ENCODE results near the gene ARTN. TPM values are rescaled to one million over a fixed set of nuclear protein-coding genes. Genes with fewer than 3 reads are reported as not detected.

ARTN gene
- total RNA-seq (2014; rRNA removed) = 2.1 TPM in 1 of 2 replicates, not detected in the other
- 0.15 TPM for polyA plus RNA-seq (2012)

GRCh38 chr1:43933386-43934100 is at the start of gene ARTN:
Gene ARTN, plus strand, starts transcription at chr1:43933801. Its CDS starts 1,856 bp downstream, at chr1:43935657.
- no peak for DNase-seq (ENCODE audit: low read depth)

DNA sequence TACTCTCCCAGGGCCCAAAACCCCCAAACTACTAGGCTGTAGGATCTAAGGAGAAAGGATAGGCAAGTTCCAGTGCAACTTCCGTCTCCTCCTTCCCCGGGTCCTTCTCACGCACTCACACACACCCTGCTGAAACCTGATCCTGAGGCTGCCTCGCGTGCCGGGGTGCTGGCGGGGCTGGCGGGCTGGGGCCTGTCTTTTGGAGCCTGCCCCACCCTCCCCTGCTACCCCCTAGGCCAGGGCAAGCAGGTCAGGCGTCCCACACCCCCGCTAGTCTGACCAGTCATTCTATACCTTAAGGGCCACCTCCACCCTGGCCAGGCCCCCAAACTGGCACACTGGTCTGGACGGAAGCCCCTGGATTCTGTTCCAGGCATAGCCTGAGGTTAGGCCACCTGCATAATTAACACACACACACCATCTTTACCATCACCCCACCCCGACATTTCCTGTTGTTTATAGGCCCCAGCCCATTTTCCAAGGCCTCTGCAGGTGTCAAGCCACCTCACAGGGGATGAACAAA is 48.3 kb upstream of the ARTN start:
- no peak for DNase-seq (ENCODE audit: low read depth)

DNA sequence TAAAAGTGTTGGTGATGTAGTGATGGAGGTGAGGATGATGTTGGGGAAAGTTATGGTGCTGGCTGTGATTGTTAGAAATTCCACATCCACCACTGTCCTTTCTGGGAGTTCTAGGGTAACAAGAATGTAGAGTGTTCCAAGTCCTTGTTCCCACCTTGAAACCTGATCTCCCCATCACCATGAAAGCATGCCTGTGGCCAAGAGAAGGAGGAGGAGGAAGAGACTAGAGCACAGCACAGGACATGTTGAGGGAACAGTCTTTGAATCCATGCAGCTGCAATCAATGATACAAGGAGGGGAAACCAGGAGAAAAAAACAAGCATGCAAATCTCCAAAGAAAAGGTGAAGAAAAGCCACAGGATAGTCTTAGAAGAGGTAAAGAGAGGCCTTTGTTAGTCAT is 45.9 kb upstream of the ARTN start:
- DNase-seq (ENCODE audit: low read depth) = no peak

GRCh38 chr1:43890815-43891214 is 42.8 kb upstream of the ARTN start:
- DNase-seq (ENCODE audit: low read depth) = no peak

DNA sequence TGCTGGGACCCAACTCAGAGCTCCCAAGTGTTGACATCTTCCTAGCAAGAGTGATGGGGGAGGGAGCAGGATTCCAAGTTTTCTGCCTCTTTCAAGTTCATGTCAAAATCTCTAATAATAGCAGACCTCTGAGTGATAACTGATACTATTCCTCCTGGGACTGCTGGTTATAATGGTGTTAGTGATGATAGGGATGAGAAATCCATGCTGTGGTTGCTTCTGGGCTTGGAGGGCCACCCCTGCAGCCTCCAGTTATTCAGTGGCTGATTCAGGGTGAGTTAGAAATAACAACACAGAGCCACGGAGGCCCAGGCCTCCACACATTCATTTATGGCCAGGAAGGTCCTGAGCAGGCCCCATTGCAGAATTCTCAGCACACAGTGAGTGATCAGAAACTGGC is 40.6 kb upstream of the ARTN start:
- DNase-seq (ENCODE audit: low read depth) = peak; percentile 70

DNA sequence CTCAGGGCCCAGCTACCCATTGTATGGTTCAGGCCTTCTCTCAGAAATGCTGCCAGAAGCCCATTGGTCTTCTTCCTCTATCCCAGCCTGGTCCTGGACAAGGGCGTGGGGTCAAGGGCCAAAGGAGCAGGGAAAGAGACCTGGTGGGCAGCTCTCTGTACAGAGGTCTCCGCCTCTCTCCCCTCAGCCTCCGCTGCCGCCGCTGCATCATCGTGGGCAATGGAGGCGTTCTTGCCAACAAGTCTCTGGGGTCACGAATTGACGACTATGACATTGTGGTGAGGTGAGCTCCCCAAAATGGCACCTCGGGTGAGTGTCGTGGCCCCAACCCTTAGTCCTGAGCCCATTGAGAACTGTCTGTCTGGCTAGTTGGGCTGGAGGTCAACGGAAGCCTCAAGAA is 34.6 kb upstream of the ARTN start:
- no peak for DNase-seq (ENCODE audit: low read depth)

- no peak for DNase-seq (ENCODE audit: low read depth)
These were observed 33.2 kb upstream of the ARTN start for GRCh38 chr1:43900386-43900785.

DNA sequence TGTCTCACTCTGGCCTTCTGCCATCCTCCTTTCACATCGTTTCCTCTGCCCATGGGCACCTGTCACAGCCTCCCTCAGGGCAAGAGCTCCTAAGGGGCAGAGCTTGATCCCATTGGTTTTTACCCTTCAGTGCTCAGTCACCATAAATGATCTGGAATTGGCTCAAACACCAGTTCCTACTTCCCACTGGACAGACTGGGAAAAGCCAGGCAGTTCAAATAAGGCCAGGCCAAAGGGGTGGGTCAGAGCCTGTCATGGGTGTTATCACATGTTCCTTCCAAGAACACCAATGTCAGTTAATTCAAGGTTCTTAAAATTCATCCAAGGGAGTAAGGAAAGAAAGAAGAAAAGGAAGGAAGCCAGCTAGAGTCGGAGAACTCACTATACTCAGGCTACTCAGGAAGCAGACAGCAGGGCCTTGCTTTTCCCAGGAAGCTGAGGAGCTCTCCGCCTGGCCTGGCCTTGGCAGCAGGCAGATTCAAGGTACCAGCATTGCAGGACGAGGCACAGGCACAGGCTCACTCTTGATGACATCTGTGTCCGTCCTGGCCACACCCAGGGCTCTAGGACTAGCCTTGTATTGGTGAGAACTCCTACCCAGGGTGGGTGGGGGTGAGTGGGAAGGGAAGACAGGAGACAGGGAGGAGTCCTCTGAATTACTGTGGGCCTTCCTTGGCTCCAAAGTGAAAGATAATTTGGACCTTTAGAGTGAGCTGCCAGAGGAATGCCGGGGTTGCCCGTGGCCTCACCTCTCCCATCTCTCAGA is 32.2 kb upstream of the ARTN start:
- DNase-seq (ENCODE audit: low read depth) = no peak

- DNase-seq (ENCODE audit: low read depth) = no peak
These were observed 31.4 kb upstream of the ARTN start for GRCh38 chr1:43902058-43902831.

DNA sequence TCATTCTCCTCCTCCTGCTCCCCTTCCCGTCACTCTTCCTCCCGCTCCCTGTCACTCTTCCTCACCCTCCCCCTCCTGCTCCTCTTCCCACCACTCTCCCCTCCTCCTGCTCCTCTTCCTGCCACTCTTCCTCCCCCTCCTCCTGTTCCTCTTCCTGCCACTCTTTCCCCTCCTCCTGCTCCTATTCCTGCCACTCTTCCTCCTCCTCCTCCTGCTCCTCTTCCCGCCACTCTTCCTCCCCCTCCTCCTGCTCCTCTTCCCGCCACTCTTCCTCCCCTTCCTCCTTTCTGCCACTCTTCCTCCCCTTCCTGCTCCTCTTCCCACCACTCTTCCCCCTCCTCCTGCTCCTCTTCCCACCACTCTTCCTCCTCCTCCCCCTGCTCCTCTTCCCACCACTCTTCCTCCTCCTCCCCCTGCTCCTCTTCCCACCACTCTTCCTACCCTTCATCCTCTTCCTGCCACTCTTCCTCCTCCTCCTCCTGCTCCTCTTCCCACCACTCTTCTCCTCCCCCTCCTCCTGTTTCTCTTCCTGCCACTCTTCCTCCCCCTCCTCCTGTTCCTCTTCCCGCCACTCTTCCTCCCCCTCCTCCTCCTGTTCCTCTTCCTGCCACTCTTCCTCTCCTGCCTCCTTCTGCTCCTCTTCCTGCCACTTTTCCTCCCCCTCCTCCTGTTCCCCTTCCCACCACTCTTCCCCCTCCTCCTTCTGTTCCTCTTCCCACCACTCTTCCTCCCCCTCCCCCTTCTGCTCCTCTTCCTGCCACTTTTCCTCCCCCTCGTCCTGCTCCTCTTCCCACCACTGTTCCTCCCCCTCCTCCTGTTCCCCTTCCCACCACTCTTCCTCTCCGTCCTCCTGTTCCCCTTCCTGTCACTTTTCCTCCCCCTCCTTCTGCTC is 28.7 kb upstream of the ARTN start:
- DNase-seq (ENCODE audit: low read depth) = no peak

DNA sequence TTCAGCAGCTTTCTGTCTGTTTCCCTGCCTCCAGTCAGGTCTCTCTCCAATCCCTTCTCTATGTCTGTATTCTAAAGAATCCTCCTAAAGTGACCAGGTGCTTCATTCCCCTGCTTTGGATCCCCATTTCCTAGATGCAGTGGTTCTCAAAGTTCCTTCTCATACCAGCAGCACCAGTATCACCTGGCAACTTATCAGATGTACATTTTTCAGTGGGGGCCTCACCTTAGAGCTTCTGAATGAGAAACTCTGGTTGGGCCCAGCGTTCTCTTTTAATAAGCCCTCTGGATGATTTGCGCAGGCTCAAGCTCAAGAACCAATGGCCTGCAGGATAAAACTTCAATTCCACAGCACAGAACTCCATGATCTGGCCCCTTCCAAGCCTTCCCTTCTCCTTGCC is 25.4 kb upstream of the ARTN start:
- no peak for DNase-seq (ENCODE audit: low read depth)

DNA sequence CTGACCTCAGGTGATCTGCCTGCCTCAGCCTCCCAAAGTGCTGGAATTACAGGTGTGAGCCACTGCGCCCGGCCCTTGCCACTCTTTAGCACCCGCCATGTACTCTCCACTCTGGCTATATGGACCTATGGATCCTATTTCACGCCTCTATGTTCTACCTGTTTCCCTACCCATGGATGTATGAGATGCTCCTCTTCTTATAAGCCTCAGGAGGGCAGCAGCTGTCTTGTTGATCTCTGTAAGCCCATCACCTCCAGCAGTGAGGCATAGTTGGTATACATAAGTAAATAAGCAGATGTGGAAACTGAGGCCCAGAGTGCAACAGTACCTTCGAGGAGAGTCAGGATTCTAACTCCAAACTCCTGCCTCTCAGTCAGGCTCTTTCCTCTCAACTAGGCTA is 24.7 kb upstream of the ARTN start:
- no peak for DNase-seq (ENCODE audit: low read depth)

DNA sequence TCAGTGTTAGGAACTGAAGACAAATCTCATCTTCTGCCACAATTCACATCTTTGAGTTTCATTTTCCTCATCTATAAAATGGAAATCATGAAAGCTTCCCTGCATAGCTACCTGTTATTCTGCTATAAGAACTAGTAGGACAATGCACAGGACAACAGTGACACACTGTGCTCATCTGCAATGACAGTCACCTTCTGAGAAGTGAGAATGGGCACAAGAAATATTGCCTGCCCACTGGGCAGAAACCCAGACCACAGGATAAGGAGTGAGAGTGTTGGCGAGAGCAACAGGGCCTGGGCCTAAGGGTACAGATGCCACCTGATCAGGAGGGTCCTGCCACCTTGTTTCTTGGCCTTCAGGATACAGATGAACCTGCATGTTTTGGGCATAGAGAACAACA is 23.3 kb upstream of the ARTN start:
- no peak for DNase-seq (ENCODE audit: low read depth)

- DNase-seq (ENCODE audit: low read depth) = no peak
These were observed 21.0 kb upstream of the ARTN start for GRCh38 chr1:43912607-43913006.

DNA sequence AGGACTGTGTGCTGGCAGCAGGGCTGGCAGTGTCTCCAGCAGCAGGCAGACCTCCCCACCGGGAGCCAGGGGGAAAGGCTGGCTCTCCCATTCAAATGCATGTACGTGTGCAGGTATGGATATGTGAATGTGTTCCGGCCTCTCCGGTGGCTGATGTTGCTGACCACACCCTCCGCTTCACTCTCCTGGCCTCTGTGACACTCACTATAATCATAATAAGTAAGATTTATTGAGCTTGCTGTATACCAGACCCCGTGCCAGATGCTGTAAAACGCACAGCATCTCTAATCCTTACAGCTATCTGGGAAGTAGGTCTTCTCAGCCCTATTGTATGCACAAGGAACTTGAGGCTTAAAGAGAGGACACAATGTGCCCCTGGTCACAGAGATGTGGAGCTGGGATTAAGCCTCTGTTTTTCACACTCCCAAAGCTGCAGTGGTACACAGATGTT is 20.5 kb upstream of the ARTN start:
- DNase-seq (ENCODE audit: low read depth) = no peak

DNA sequence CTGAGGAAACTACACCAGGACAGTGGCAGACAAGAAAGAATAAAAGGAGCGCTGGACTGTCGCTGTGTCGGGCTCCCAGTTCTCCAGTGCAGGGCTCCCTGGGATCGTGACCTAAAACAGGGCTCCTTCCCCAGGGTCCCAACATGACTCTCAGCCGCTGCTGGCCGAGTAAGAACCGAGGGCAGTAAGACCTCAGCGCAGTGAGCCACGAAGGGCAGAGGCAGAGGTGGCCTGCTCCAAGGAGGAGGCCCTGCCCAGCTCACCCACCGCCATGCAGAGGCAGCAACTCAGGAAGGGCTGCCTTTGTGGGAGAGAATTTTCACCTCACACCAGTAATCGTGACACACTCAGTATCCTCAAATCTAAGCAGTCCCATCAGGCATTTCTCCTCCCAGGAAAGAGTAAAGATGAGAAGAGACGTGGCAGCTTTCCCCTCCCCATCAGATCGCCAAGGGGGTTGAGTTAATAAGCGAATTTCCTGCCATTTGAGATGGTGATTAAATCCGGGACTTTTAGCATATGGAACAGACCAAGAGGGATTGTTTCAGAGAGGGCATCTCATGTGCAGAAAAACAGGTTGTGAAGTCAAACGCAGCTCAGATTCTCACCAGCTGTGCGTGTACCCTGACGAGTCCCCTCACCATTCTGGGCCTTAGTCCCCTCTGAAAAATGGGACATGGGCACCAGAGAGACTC is 19.8 kb upstream of the ARTN start:
- DNase-seq (ENCODE audit: low read depth) = no peak

GRCh38 chr1:43914576-43915525 is 18.8 kb upstream of the ARTN start:
- DNase-seq (ENCODE audit: low read depth) = no peak

DNA sequence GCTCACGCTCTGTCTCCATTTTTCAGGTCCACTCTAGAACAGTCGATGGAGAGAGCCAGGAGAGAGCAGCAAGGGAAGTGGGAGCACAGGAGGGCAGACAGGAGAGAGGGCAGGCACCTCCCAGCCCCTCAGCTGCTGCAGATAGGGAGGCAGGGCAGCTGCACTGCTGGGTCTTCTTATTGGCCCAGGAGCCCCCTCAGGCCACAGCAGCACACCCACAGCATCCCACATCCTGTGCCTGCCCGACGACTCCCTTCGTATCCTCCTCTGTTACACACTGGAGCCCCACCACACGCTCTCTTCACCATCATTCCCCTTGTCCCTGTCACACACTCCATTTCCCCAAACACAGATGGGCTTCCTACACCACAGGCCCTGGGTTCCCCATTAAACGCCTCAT is 13.7 kb upstream of the ARTN start:
- no peak for DNase-seq (ENCODE audit: low read depth)

- DNase-seq (ENCODE audit: low read depth) = no peak
These were observed 12.6 kb upstream of the ARTN start for GRCh38 chr1:43921022-43921421.

Measured in LHCN-M2 (cell line).